ENCODE measurements around the gene RPEL1.

The RPEL1 gene

GRCh38 chr10:103276896-103277712, 31.4 kb downstream of the RPEL1 start, which contains the start of gene INA:
Gene INA (plus strand): TSS chr10:103277138. CDS start chr10:103277212, 74 bp downstream.
- Histone ChIP-seq H3K27me3 (ENCODE audit: insufficient read depth, low read length, poor library complexity) (peaks cover 20% of the 10 kb centered on the region), H3K9ac (ENCODE audit: low read length) (peak within 1 kb of the TSS; percentile 42)

GRCh38 chr10:103277713-103278536, 32.2 kb downstream of the RPEL1 start:
- Histone ChIP-seq H3K79me1 (ENCODE audit: low read length) (no peaks in the 10 kb centered on the region), H3K36me3 (ENCODE audit: control insufficient read depth, insufficient read depth, low read length) (no peaks in the 10 kb centered on the region), H3K4me2 (ENCODE audit: low read length) (peak overlapping the region; percentile 69), H2AK5ac (ENCODE audit: low read length) (no peak overlapping the region), H3K56ac (ENCODE audit: low read length) (peak overlapping the region; percentile 27), H3K4ac (ENCODE audit: low read depth, low read length) (no peak overlapping the region), H2BK120ac (ENCODE audit: low read depth, low read length) (no peak overlapping the region), H3K4me3 (ENCODE audit: low read length) (no peak overlapping the region), H4K8ac (ENCODE audit: low read depth, low read length) (no peak overlapping the region), H2BK15ac (replicated peaks; ENCODE audit: low read depth) (no peak overlapping the region), H3K27me3 (ENCODE audit: insufficient read depth, low read length, poor library complexity) (peaks cover 20% of the 10 kb centered on the region), H3K4me1 (ENCODE audit: control insufficient read depth, low read depth, low read length) (peaks cover 2% of the 10 kb centered on the region), H3K27ac (ENCODE audit: low read depth, low read length) (no peak overlapping the region), H3K18ac (ENCODE audit: low read length) (no peak overlapping the region), H2BK5ac (ENCODE audit: low read length) (no peak overlapping the region), H3K9ac (ENCODE audit: low read length) (peak overlapping the region; percentile 10), H3K79me2 (ENCODE audit: control insufficient read depth, insufficient read depth, low read length) (no peaks in the 10 kb centered on the region), H3K23ac (ENCODE audit: low read length) (peak overlapping the region; percentile 16), H4K5ac (ENCODE audit: low read length) (no peak overlapping the region)
- no peak for DNase-seq
- no CpG with 5 or more reads among the region's 76 CpGs for WGBS (ENCODE audit: extremely low coverage, insufficient coverage, low lambda C conversion rate)

More at GRCh38 chr10:103276896-103277712, 31.4 kb downstream of the RPEL1 start, which contains the start of gene INA:
- WGBS (ENCODE audit: extremely low coverage, insufficient coverage, low lambda C conversion rate): no CpG with 5 or more reads among the region's 105 CpGs
- no peak within 1 kb of the TSS for H3K18ac ChIP-seq (ENCODE audit: low read length)
- no peak within 1 kb of the TSS for H2BK5ac ChIP-seq (ENCODE audit: low read length)
- H3K4me3 ChIP-seq (ENCODE audit: low read length): peak within 1 kb of the TSS; percentile 24
- no peak within 1 kb of the TSS for H2BK120ac ChIP-seq (ENCODE audit: low read depth, low read length)
- H3K4me2 ChIP-seq (ENCODE audit: low read length): peak within 1 kb of the TSS; percentile 69
- H3K79me1 ChIP-seq (ENCODE audit: low read length): no peaks in the 10 kb centered on the region
- DNase-seq: peak; percentile 87
- H4K8ac ChIP-seq (ENCODE audit: low read depth, low read length): no peak within 1 kb of the TSS
- peak within 1 kb of the TSS; percentile 67 for H3K56ac ChIP-seq (ENCODE audit: low read length)
- peaks cover 2% of the 10 kb centered on the region for H3K4me1 ChIP-seq (ENCODE audit: control insufficient read depth, low read depth, low read length)
- H4K5ac ChIP-seq (ENCODE audit: low read length): no peak within 1 kb of the TSS
- no peak within 1 kb of the TSS for H3K27ac ChIP-seq (ENCODE audit: low read depth, low read length)
- no peak within 1 kb of the TSS for H2BK15ac ChIP-seq (replicated peaks; ENCODE audit: low read depth)
- H3K23ac ChIP-seq (ENCODE audit: low read length): peak within 1 kb of the TSS; percentile 16
- H3K36me3 ChIP-seq (ENCODE audit: control insufficient read depth, insufficient read depth, low read length): no peaks in the 10 kb centered on the region
- H2AK5ac ChIP-seq (ENCODE audit: low read length): no peak within 1 kb of the TSS
- no peaks in the 10 kb centered on the region for H3K79me2 ChIP-seq (ENCODE audit: control insufficient read depth, insufficient read depth, low read length)
- H3K4ac ChIP-seq (ENCODE audit: low read depth, low read length): no peak within 1 kb of the TSS

DNA sequence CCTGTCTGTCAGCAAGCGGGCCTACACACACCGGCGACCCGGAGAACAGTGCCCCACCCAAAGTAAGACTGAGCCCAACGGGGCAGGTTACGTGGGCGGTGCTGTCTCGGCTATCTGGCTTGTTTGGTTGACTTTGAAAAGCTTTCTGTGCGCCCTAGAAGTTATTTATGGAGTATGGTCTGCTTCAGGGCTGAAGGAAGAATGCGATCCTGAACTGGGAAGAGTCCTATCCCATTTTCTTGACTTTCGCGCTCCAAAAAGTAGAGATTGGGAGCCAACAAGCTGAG, 32.8 kb downstream of the RPEL1 start:
- Histone ChIP-seq H3K56ac (ENCODE audit: low read length) (no peak overlapping the region), H2BK120ac (ENCODE audit: low read depth, low read length) (no peak overlapping the region), H4K8ac (ENCODE audit: low read depth, low read length) (no peak overlapping the region), H2BK5ac (ENCODE audit: low read length) (no peak overlapping the region), H4K5ac (ENCODE audit: low read length) (no peak overlapping the region), H3K27ac (ENCODE audit: low read depth, low read length) (no peak overlapping the region), H3K18ac (ENCODE audit: low read length) (no peak overlapping the region), H3K4ac (ENCODE audit: low read depth, low read length) (no peak overlapping the region), H2BK15ac (replicated peaks; ENCODE audit: low read depth) (no peak overlapping the region), H3K36me3 (ENCODE audit: control insufficient read depth, insufficient read depth, low read length) (no peaks in the 10 kb centered on the region), H3K27me3 (ENCODE audit: insufficient read depth, low read length, poor library complexity) (peaks cover 20% of the 10 kb centered on the region), H3K4me3 (ENCODE audit: low read length) (no peak overlapping the region), H3K79me2 (ENCODE audit: control insufficient read depth, insufficient read depth, low read length) (no peaks in the 10 kb centered on the region), H3K23ac (ENCODE audit: low read length) (no peak overlapping the region), H3K4me2 (ENCODE audit: low read length) (no peak overlapping the region), H3K4me1 (ENCODE audit: control insufficient read depth, low read depth, low read length) (peaks cover 2% of the 10 kb centered on the region), H2AK5ac (ENCODE audit: low read length) (no peak overlapping the region), H3K9ac (ENCODE audit: low read length) (no peak overlapping the region), H3K79me1 (ENCODE audit: low read length) (no peaks in the 10 kb centered on the region)
- DNase-seq: no peak
- WGBS (ENCODE audit: extremely low coverage, insufficient coverage, low lambda C conversion rate): no CpG with 5 or more reads among the region's 12 CpGs

GRCh38 chr10:103278862-103279298, 33.2 kb downstream of the RPEL1 start:
- no CpG with 5 or more reads among the region's 11 CpGs for WGBS (ENCODE audit: extremely low coverage, insufficient coverage, low lambda C conversion rate)
- DNase-seq: peak; percentile 63
- H3K4me1 ChIP-seq (ENCODE audit: control insufficient read depth, low read depth, low read length): peaks cover 2% of the 10 kb centered on the region
- H3K4me3 ChIP-seq (ENCODE audit: low read length): no peak overlapping the region
- H2AK5ac ChIP-seq (ENCODE audit: low read length): no peak overlapping the region
- no peaks in the 10 kb centered on the region for H3K79me2 ChIP-seq (ENCODE audit: control insufficient read depth, insufficient read depth, low read length)
- no peak overlapping the region for H3K4me2 ChIP-seq (ENCODE audit: low read length)
- no peak overlapping the region for H2BK5ac ChIP-seq (ENCODE audit: low read length)
- H3K23ac ChIP-seq (ENCODE audit: low read length): no peak overlapping the region
- no peak overlapping the region for H3K18ac ChIP-seq (ENCODE audit: low read length)
- H3K4ac ChIP-seq (ENCODE audit: low read depth, low read length): no peak overlapping the region
- no peak overlapping the region for H3K56ac ChIP-seq (ENCODE audit: low read length)
- peaks cover 20% of the 10 kb centered on the region for H3K27me3 ChIP-seq (ENCODE audit: insufficient read depth, low read length, poor library complexity)
- no peak overlapping the region for H4K8ac ChIP-seq (ENCODE audit: low read depth, low read length)
- H3K27ac ChIP-seq (ENCODE audit: low read depth, low read length): no peak overlapping the region
- no peak overlapping the region for H2BK15ac ChIP-seq (replicated peaks; ENCODE audit: low read depth)
- no peak overlapping the region for H3K9ac ChIP-seq (ENCODE audit: low read length)
- H2BK120ac ChIP-seq (ENCODE audit: low read depth, low read length): no peak overlapping the region
- no peaks in the 10 kb centered on the region for H3K36me3 ChIP-seq (ENCODE audit: control insufficient read depth, insufficient read depth, low read length)
- H3K79me1 ChIP-seq (ENCODE audit: low read length): no peaks in the 10 kb centered on the region
- H4K5ac ChIP-seq (ENCODE audit: low read length): no peak overlapping the region

DNA sequence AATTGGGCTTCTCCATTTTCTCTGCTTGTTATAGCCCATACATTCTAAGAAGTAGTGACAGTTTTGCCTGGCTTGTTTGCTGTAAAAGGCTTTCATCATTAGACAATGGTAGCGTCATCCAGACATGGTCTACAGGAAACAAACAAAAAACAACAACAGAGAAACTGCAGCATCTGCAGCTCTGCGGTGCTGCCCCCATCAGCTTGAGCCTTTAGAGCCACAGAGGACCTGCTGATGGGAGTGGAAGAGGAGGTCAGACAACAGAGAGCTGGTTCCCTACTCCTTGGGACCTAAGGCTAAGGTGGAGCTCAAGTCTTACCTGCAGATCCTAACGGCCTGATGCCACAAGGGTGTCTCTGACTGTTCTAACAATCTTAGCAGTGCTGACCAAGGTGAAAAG, 34.3 kb downstream of the RPEL1 start:
- H3K4me1 ChIP-seq (ENCODE audit: control insufficient read depth, low read depth, low read length): peaks cover 2% of the 10 kb centered on the region
- peaks cover 20% of the 10 kb centered on the region for H3K27me3 ChIP-seq (ENCODE audit: insufficient read depth, low read length, poor library complexity)
- DNase-seq: no peak
- H3K79me1 ChIP-seq (ENCODE audit: low read length): no peaks in the 10 kb centered on the region
- H3K79me2 ChIP-seq (ENCODE audit: control insufficient read depth, insufficient read depth, low read length): no peaks in the 10 kb centered on the region
- H3K18ac ChIP-seq (ENCODE audit: low read length): no peak overlapping the region
- no peak overlapping the region for H2BK5ac ChIP-seq (ENCODE audit: low read length)
- no peak overlapping the region for H3K9ac ChIP-seq (ENCODE audit: low read length)
- H3K36me3 ChIP-seq (ENCODE audit: control insufficient read depth, insufficient read depth, low read length): no peaks in the 10 kb centered on the region
- no peak overlapping the region for H3K4me2 ChIP-seq (ENCODE audit: low read length)
- no CpG with 5 or more reads among the region's 3 CpGs for WGBS (ENCODE audit: extremely low coverage, insufficient coverage, low lambda C conversion rate)
- no peak overlapping the region for H3K23ac ChIP-seq (ENCODE audit: low read length)
- no peak overlapping the region for H3K4me3 ChIP-seq (ENCODE audit: low read length)
- no peak overlapping the region for H3K4ac ChIP-seq (ENCODE audit: low read depth, low read length)
- H3K56ac ChIP-seq (ENCODE audit: low read length): no peak overlapping the region
- no peak overlapping the region for H4K5ac ChIP-seq (ENCODE audit: low read length)
- no peak overlapping the region for H2BK15ac ChIP-seq (replicated peaks; ENCODE audit: low read depth)
- H2AK5ac ChIP-seq (ENCODE audit: low read length): no peak overlapping the region
- H2BK120ac ChIP-seq (ENCODE audit: low read depth, low read length): no peak overlapping the region
- H3K27ac ChIP-seq (ENCODE audit: low read depth, low read length): no peak overlapping the region
- H4K8ac ChIP-seq (ENCODE audit: low read depth, low read length): no peak overlapping the region
